ENCODE measurements around the gene RAB8B.

GRCh38 chr15:63233667-63234423 lies 44.4 kb downstream of the RAB8B start:
- TF ChIP-seq REST (IDR thresholded peaks at IDR 0.05) (no peak), HNF4G (IDR thresholded peaks at IDR 0.05) (no peak), ATF3 (IDR thresholded peaks at IDR 0.05) (no peak), TAF1 (conservative IDR thresholded peaks at IDR 0.05) (no peak)
- TF ChIP-seq, protein P1, sequence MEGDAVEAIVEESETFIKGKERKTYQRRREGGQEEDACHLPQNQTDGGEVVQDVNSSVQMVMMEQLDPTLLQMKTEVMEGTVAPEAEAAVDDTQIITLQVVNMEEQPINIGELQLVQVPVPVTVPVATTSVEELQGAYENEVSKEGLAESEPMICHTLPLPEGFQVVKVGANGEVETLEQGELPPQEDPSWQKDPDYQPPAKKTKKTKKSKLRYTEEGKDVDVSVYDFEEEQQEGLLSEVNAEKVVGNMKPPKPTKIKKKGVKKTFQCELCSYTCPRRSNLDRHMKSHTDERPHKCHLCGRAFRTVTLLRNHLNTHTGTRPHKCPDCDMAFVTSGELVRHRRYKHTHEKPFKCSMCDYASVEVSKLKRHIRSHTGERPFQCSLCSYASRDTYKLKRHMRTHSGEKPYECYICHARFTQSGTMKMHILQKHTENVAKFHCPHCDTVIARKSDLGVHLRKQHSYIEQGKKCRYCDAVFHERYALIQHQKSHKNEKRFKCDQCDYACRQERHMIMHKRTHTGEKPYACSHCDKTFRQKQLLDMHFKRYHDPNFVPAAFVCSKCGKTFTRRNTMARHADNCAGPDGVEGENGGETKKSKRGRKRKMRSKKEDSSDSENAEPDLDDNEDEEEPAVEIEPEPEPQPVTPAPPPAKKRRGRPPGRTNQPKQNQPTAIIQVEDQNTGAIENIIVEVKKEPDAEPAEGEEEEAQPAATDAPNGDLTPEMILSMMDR (IDR thresholded peaks at IDR 0.05; ENCODE audit: low read depth, low read length, missing input control) = no peak
- TF ChIP-seq, protein P2, sequence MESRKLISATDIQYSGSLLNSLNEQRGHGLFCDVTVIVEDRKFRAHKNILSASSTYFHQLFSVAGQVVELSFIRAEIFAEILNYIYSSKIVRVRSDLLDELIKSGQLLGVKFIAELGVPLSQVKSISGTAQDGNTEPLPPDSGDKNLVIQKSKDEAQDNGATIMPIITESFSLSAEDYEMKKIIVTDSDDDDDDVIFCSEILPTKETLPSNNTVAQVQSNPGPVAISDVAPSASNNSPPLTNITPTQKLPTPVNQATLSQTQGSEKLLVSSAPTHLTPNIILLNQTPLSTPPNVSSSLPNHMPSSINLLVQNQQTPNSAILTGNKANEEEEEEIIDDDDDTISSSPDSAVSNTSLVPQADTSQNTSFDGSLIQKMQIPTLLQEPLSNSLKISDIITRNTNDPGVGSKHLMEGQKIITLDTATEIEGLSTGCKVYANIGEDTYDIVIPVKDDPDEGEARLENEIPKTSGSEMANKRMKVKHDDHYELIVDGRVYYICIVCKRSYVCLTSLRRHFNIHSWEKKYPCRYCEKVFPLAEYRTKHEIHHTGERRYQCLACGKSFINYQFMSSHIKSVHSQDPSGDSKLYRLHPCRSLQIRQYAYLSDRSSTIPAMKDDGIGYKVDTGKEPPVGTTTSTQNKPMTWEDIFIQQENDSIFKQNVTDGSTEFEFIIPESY (IDR thresholded peaks at IDR 0.05) = no peak
